IMR-90 (cell line): ENCODE measurements around the gene S100A5. TPM values are rescaled to one million over a fixed set of nuclear protein-coding genes. Genes with fewer than 3 reads are reported as not detected.
A peak's percentile ranks its signal among the peaks of the same experiment; 100 is the strongest.

ENCODE experiments used
- ATAC-seq: fragments of 200-7000 bp; cut with Tn5 transposase; 2 replicates; pipeline ENCODE4 v1.9.1; 2020; ENCODE audit warnings: low read depth, mild to moderate bottlenecking, moderate library complexity
- BruUV-seq: library from RNA; stranded (reverse); fragments of 400-500 nt; replicated peaks from 2 replicates; lab custom pipeline; 2021; lab: Mats Ljungman, UMichigan
- CTCF ChIA-PET: fragments of 300-600 bp; formaldehyde crosslinking; extraction: SDS; loops from one replicate; lab custom pipeline; 2021; ENCODE audit warnings: antibody characterized with exemption; lab: Yijun Ruan, JAX
- POLR2A ChIA-PET: fragments of 300-600 bp; sonication (Branson Sonifier 250); formaldehyde crosslinking; loops from one replicate; lab custom pipeline; 2022; ENCODE audit warnings: antibody characterized with exemption; ENCODE audit not compliant: unreplicated experiment; lab: Charles Lee
- DNase-seq: peaks from one replicate; pipeline ENCODE4 v3.0.0; 2013
- H2AFZ ChIP-seq: replicated peaks from 2 replicates; pipeline ENCODE3; 2013; ENCODE audit warnings: low read length, mild to moderate bottlenecking; ENCODE audit not compliant: poor library complexity
- H2AK5ac ChIP-seq: 2 replicates; pipeline ENCODE4 v1.6.1; 2013; ENCODE audit warnings: low read depth, low read length, inconsistent platforms
- H2AK9ac ChIP-seq: replicated peaks from 2 replicates; pipeline ENCODE3; 2013; ENCODE audit warnings: mild to moderate bottlenecking, low read depth, low read length, moderate library complexity; ENCODE audit not compliant: poor library complexity
- H2BK120ac ChIP-seq: 2 replicates; pipeline ENCODE4 v1.6.1; 2013; ENCODE audit warnings: low read depth, low read length, inconsistent platforms
- H2BK15ac ChIP-seq: 3 replicates; pipeline ENCODE4 v1.6.1; 2013; ENCODE audit warnings: low read depth, low read length, inconsistent platforms
- H2BK20ac ChIP-seq: 2 replicates; pipeline ENCODE4 v1.6.1; 2013; ENCODE audit warnings: low read depth, mild to moderate bottlenecking, inconsistent platforms, low read length, moderate library complexity
- H2BK5ac ChIP-seq: 2 replicates; pipeline ENCODE4 v1.6.1; 2013; ENCODE audit warnings: mild to moderate bottlenecking, low read depth, low read length, inconsistent platforms; ENCODE audit not compliant: poor library complexity, severe bottlenecking
- H3K14ac ChIP-seq: replicated peaks from 2 replicates; pipeline ENCODE4 v1.6.1; 2013; ENCODE audit warnings: low read depth, low read length, inconsistent platforms
- H3K18ac ChIP-seq: 2 replicates; pipeline ENCODE4 v1.6.1; 2013; ENCODE audit warnings: low read depth, low read length, control low read depth
- H3K23ac ChIP-seq: 2 replicates; pipeline ENCODE4 v1.6.1; 2013; ENCODE audit warnings: low read depth, low read length, inconsistent platforms
- H3K27ac ChIP-seq: 2 replicates; pipeline ENCODE4 v1.5.1; 2013; ENCODE audit warnings: mild to moderate bottlenecking, control low read depth, low read length; ENCODE audit not compliant: insufficient read depth
- H3K27me3 ChIP-seq: 2 replicates; pipeline ENCODE4 v1.6.1; 2013; ENCODE audit warnings: low read length; ENCODE audit not compliant: control insufficient read depth, insufficient read depth
- H3K36me3 ChIP-seq: 2 replicates; pipeline ENCODE4 v1.6.1; 2013; ENCODE audit warnings: low read length, mixed read lengths; ENCODE audit not compliant: control insufficient read depth, insufficient read depth
- H3K4ac ChIP-seq: 2 replicates; pipeline ENCODE4 v1.6.1; 2013; ENCODE audit warnings: low read depth, low read length, inconsistent platforms
- H3K4me1 ChIP-seq: 2 replicates; pipeline ENCODE4 v1.6.1; 2013; ENCODE audit warnings: low read length, mixed read lengths; ENCODE audit not compliant: control insufficient read depth, insufficient read depth
- H3K4me2 ChIP-seq: 2 replicates; pipeline ENCODE4 v1.6.1; 2013; ENCODE audit warnings: low read depth, mild to moderate bottlenecking, control low read depth, low read length, moderate library complexity
- H3K4me3 ChIP-seq: 2 replicates; pipeline ENCODE4 v1.5.1; 2013; ENCODE audit warnings: low read depth, mild to moderate bottlenecking, control low read depth, low read length, moderate library complexity; ENCODE audit not compliant: insufficient read depth
- H3K56ac ChIP-seq: 2 replicates; pipeline ENCODE4 v1.6.1; 2013; ENCODE audit warnings: low read length, inconsistent platforms; ENCODE audit not compliant: insufficient read depth; ENCODE audit errors: extremely low read depth
- H3K79me1 ChIP-seq, 2 experiments: 2 replicates each; pipeline ENCODE4 v1.6.1; 2013; ENCODE audit warnings: low read length in 2 of 2, inconsistent platforms in 1 of 2, low read depth in 1 of 2
- H3K9ac ChIP-seq: 2 replicates; pipeline ENCODE4 v1.6.1; 2013; ENCODE audit warnings: low read depth, low read length, control low read depth
- H3K9me1 ChIP-seq: 2 replicates; pipeline ENCODE4 v1.6.1; 2013; ENCODE audit warnings: low read length, inconsistent platforms; ENCODE audit not compliant: insufficient read depth
- H3K9me3 ChIP-seq: 2 replicates; pipeline ENCODE4 v1.6.1; 2013; ENCODE audit warnings: low read length; ENCODE audit not compliant: control insufficient read depth, insufficient read depth
- H4K20me1 ChIP-seq: 2 replicates; pipeline ENCODE4 v1.6.1; 2013; ENCODE audit warnings: low read length, inconsistent platforms; ENCODE audit not compliant: insufficient read depth
- H4K5ac ChIP-seq: 2 replicates; pipeline ENCODE4 v1.6.1; 2013; ENCODE audit warnings: mild to moderate bottlenecking, low read depth, low read length, control low read depth
- H4K8ac ChIP-seq, 2 experiments: 2 replicates each; pipeline ENCODE4 v1.6.1; 2013; ENCODE audit warnings: low read depth in 2 of 2, low read length in 2 of 2, control low read depth in 1 of 2, inconsistent platforms in 1 of 2
- H4K91ac ChIP-seq: 2 replicates; pipeline ENCODE4 v1.6.1; 2013; ENCODE audit warnings: low read depth, low read length, inconsistent platforms; ENCODE audit not compliant: insufficient read depth
- BHLHE40 ChIP-seq: fragments of 150-350 bp; IDR thresholded peaks from 2 replicates; pipeline ENCODE4 v1.6.1; 2016; ENCODE audit warnings: mild to moderate bottlenecking, low read depth, low read length
- CEBPB ChIP-seq: IDR thresholded peaks from 2 replicates; pipeline ENCODE4 v1.6.1; 2012; ENCODE audit warnings: low read depth, low read length, improper control_type of control experiment
- CHD1 ChIP-seq: IDR thresholded peaks from 2 replicates; pipeline ENCODE4 v1.6.1; 2012; ENCODE audit warnings: low read depth, low read length, improper control_type of control experiment
- FOS ChIP-seq: fragments of 150-350 bp; IDR thresholded peaks from 2 replicates; pipeline ENCODE4 v1.6.1; 2016; ENCODE audit warnings: low read depth, low read length
- MAFK ChIP-seq: IDR thresholded peaks from 2 replicates; pipeline ENCODE4 v1.6.1; 2012; ENCODE audit warnings: low read depth, low read length, improper control_type of control experiment
- MAZ ChIP-seq: IDR thresholded peaks from 2 replicates; pipeline ENCODE4 v1.6.1; 2012; ENCODE audit warnings: low read depth, mild to moderate bottlenecking, low read length, improper control_type of control experiment, moderate library complexity, borderline replicate concordance
- MXI1 ChIP-seq: IDR thresholded peaks from 2 replicates; pipeline ENCODE4 v1.6.1; 2012; ENCODE audit warnings: low read depth, mild to moderate bottlenecking, low read length, moderate library complexity, borderline replicate concordance
- POLR2A ChIP-seq: IDR thresholded peaks from 2 replicates; pipeline ENCODE4 v1.6.1; 2012; ENCODE audit warnings: mild to moderate bottlenecking, low read depth, low read length
- RCOR1 ChIP-seq: IDR thresholded peaks from 2 replicates; pipeline ENCODE4 v1.6.1; 2012; ENCODE audit warnings: mild to moderate bottlenecking, low read length, improper control_type of control experiment; ENCODE audit not compliant: insufficient replicate concordance
- RFX5 ChIP-seq: IDR thresholded peaks from 2 replicates; pipeline ENCODE4 v1.8.0; 2012; ENCODE audit warnings: low read depth, mild to moderate bottlenecking, low read length, moderate library complexity
- USF2 ChIP-seq: fragments of 150-350 bp; IDR thresholded peaks from 2 replicates; pipeline ENCODE4 v1.6.1; 2017; ENCODE audit warnings: mild to moderate bottlenecking, antibody characterized with exemption, low read length, low read depth
- WGBS, 2 experiments: methylation state at CpG; one replicate each; pipeline versions ENCODE4 v1.1.5 to v1.1.7; 2013; ENCODE audit warnings: missing lambda C conversion rate in 2 of 2; ENCODE audit not compliant: insufficient read length in 1 of 2; ENCODE audit errors: extremely low coverage in 2 of 2; 5-methylcytosine and 5-hydroxymethylcytosine counted together
- dilution Hi-C: fragments of 300-500 bp; cut with HindIII; formaldehyde crosslinking; loops from one replicate; pipeline ENCODE4 v1.14.3; 2018; ENCODE audit warnings: low sequenced_read_pairs; ENCODE audit not compliant: unreplicated experiment
- in situ Hi-C: fragments of 300-500 bp; cut with MboI; formaldehyde crosslinking; loops from 3 replicates; pipeline ENCODE4 v1.14.3; 2019; ENCODE audit warnings: low sequenced_read_pairs, inconsistent platforms, mixed read lengths
- intact Hi-C: fragments of 100-400 bp; cut with micrococcal nuclease; formaldehyde crosslinking; loops from 2 replicates; pipeline ENCODE4 v1.10.0; 2022
- polyA plus RNA-seq, 3 experiments: library from polyadenylated mRNA; depleted of rRNA; stranded (reverse); fragments of >200 nt; gene quantifications; 2 replicates each; pipeline ENCODE4 v1.2.3, GENCODE V29; 2012; ENCODE audit warnings: low replicate concordance in 1 of 3
- total RNA-seq: library from RNA; depleted of rRNA; stranded (reverse); fragments of >200 nt; gene quantifications from 2 replicates; pipeline ENCODE4 v1.2.3, GENCODE V29; 2012

S100A5 gene
- total and polyA plus RNA-seq, 2 of the 4 experiments (the other 2 are of a cell fraction) = 0.27 TPM; not detected in 1

- no peak for TF ChIP-seq MAFK
- no peak for TF ChIP-seq RFX5
- TF ChIP-seq CEBPB = no peak
Measured at GRCh38 chr1:153534226-153534924, 6.4 kb downstream of the S100A5 start (continued).

- H2BK20ac ChIP-seq = peak overlapping the region; percentile 18; the same call in 1 of the 2 replicates
- peak overlapping the region; percentile 97 for H3K9ac ChIP-seq
- peak overlapping the region; percentile 86 for H4K91ac ChIP-seq
- peak overlapping the region; percentile 82 for H3K4me3 ChIP-seq
- H2BK15ac ChIP-seq = 0 out of 3 replicates have a peak overlapping the region, but pooled peaks have one; percentile 2
- H3K4me1 ChIP-seq = peaks cover 25% of the 10 kb centered on the region
- intact Hi-C loops (loop anchor here (1.0 to 5.0 kb wide), 5 partner anchors 22 to 181 kb away; partner anchors contain the start of genes ILF2, S100A1 and S100A13), in situ Hi-C loops (loop anchor here (5.0 to 25.0 kb wide), 2 partner anchors 34 to 429 kb away; partner anchors contain the start of genes CREB3L4, CRTC2, S100A2 and SLC39A1), dilution Hi-C loops (no loop called here)
- H3K9me1 ChIP-seq = peaks cover 23% of the 10 kb centered on the region
- TF ChIP-seq MAZ (peak; percentile 71; the same call in 1 of the 2 replicates), CHD1 (peak; percentile 29; the same call in 1 of the 2 replicates), POLR2A (peak; percentile 83; the same call in 1 of the 2 replicates), FOS (peak; percentile 93), BHLHE40 (peak; percentile 93), USF2 (peak; percentile 75), MXI1 (0 out of 2 replicates have a peak, but pooled peaks have one; percentile 35), RCOR1 (no peak), MAFK (no peak)
- ATAC-seq (peak; percentile 22), DNase-seq (peak; percentile 93)
- peak overlapping the region; percentile 81 for H2AK5ac ChIP-seq
- peak overlapping the region; percentile 43 for H3K18ac ChIP-seq
- H3K4ac ChIP-seq = peak overlapping the region; percentile 94
- H3K23ac ChIP-seq = peak overlapping the region; percentile 99
- peaks cover 5 to 59% of the 10 kb centered on the region in 2 experiments; a peak in 3 of 4 replicates for H3K79me1 ChIP-seq
- H3K4me2 ChIP-seq = peak overlapping the region; percentile 90
- H3K14ac ChIP-seq = peak overlapping the region; percentile 99
- H3K36me3 ChIP-seq = peaks cover 11% of the 10 kb centered on the region
- H3K9me3 ChIP-seq = no peaks in the 10 kb centered on the region
- ChIA-PET POLR2A (interaction anchor here (1.1 to 3.9 kb wide), 3 partner anchors 33 to 93 kb away, joined by 5 to 34 read pairs (median 28); partner anchors contain the start of genes S100A13 and S100A2), CTCF (interaction anchor here (0.7 to 2.8 kb wide), 10 partner anchors 11 to 110 kb away, joined by 3 to 19 read pairs (median 4); partner anchors contain the start of genes CHTOP and S100A16)
- peak overlapping the region; percentile 87 for H2AK9ac ChIP-seq
- peak overlapping the region; percentile 36 for H2AFZ ChIP-seq
- peak overlapping the region; percentile 96 for H3K56ac ChIP-seq
- WGBS, 2 experiments = 29% methylated on average over 7 of the region's 13 CpGs; no CpG with 5 or more reads in 1 of the 2 experiments
- peak overlapping the region; percentile 64 for H2BK120ac ChIP-seq
- H4K8ac ChIP-seq = peak overlapping the region; percentile 76 to 81
- peak overlapping the region; percentile 96 for H2BK5ac ChIP-seq
- H4K20me1 ChIP-seq = peaks cover 18% of the 10 kb centered on the region
- H3K27ac ChIP-seq = peak overlapping the region; percentile 91
- no peaks in the 10 kb centered on the region for H3K27me3 ChIP-seq
- BruUV-seq = no TSS peak
- H4K5ac ChIP-seq = peak overlapping the region; percentile 62
Measured at GRCh38 chr1:153533689-153534201, 7.0 kb downstream of the S100A5 start.
